ENCODE results near the gene ANKRD9.

ANKRD9 gene

GRCh38 chr14:102471921-102472790, 37.4 kb downstream of the ANKRD9 start:
- DNase-seq, result no peak

GRCh38 chr14:102469261-102469660, 40.3 kb downstream of the ANKRD9 start:
- no peak for DNase-seq

GRCh38 chr14:102464846-102465341, 44.7 kb downstream of the ANKRD9 start:
- no peak for DNase-seq

- no peak for DNase-seq
These were observed 45.6 kb downstream of the ANKRD9 start for GRCh38 chr14:102464006-102464405.

GRCh38 chr14:102462391-102462790, 47.2 kb downstream of the ANKRD9 start:
- DNase-seq, result no peak

GRCh38 chr14:102461490-102462338, 47.9 kb downstream of the ANKRD9 start:
- DNase-seq, result no peak

GRCh38 chr14:102457509-102457908, 52.1 kb downstream of the ANKRD9 start:
- DNase-seq, result no peak

- no peak for DNase-seq
These were observed 54.9 kb downstream of the ANKRD9 start for GRCh38 chr14:102454711-102455110.

GRCh38 chr14:102452302-102452701, 57.3 kb downstream of the ANKRD9 start:
- DNase-seq, result no peak
